ENCODE data around the gene TMEM147.

Gene TMEM147

DNA sequence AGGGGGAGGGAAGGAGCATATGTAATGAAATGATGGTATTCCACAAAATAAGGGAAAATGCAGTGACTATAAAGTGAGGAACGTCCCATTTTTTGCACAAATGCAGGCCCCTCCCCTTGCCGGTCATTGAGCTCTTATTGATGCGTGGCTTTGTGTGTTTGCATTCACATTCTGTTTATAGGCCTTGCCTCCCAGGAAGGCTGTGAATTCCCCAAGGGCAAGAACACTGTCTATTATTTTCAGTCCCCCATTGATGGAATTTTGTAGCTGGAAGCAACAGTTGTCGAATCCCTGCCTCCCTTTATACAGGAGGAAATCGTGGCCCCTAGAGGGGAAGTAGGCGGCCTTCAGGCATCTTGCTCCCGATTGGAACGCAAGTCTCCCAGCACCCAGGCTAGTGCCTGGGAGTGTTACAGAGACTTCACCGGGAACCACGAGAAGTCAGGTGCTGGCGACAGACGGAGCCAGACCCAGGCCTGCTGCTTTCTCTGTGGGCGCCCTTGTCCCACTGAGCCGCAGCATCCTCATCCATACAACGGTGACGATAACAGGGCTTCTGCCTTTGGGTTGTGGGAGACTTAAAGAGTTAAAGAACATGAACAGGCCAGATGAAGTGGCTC, 24.2 kb upstream of the TMEM147 start:
- H3K4me1 ChIP-seq (ENCODE audit: control insufficient read depth in 1 of 2, insufficient read depth in 2 of 2, low read length in 2 of 2) = no peaks in the 10 kb centered on the region
- H3K27me3 ChIP-seq (ENCODE audit: low read depth, low read length) = no peaks in the 10 kb centered on the region
- no peaks in the 10 kb centered on the region for H3K36me3 ChIP-seq (ENCODE audit: control insufficient read depth in 1 of 2, insufficient read depth in 2 of 2, low read length in 2 of 2)
- H3K9me3 ChIP-seq (ENCODE audit: control insufficient read depth in 1 of 2, low read length in 2 of 2) = no peaks in the 10 kb centered on the region
- H3K4me3 ChIP-seq (ENCODE audit: low read depth in 1 of 2, low read length in 2 of 2) = no peak overlapping the region
- H3K27ac ChIP-seq (ENCODE audit: low read length) = no peak overlapping the region

DNA sequence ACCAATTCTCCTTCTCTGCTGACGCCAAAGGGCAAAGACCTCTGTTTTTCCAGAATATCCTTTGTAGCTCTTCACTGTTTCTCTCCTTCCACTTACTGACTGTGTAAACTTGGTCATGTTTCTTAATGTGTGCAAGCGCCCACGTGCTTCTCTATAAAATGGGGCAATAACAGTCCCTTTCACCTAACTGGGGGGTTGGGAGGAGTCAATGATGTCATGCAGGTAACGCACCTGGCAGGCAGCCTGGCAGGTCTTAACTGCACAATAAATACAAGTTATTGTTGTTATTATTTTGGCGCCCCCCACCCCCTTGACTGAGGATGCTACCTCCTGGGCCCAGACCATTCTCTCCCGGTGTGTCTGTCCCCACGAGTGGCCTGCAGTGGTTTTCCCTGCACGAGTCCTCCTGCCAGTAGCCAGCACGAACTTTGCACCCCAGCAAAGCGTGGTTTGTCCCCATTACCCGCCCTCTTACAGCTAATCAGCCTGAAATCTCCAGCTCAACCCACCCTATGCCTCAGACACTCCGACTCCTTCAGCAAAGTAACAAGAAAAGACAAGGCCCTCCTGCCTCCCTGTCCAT, 22.6 kb upstream of the TMEM147 start:
- Histone ChIP-seq H3K9me3 (ENCODE audit: control insufficient read depth in 1 of 2, low read length in 2 of 2) (no peaks in the 10 kb centered on the region), H3K36me3 (ENCODE audit: control insufficient read depth in 1 of 2, insufficient read depth in 2 of 2, low read length in 2 of 2) (no peaks in the 10 kb centered on the region), H3K4me3 (ENCODE audit: low read depth in 1 of 2, low read length in 2 of 2) (no peak overlapping the region), H3K27me3 (ENCODE audit: low read depth, low read length) (no peaks in the 10 kb centered on the region), H3K27ac (ENCODE audit: low read length) (no peak overlapping the region), H3K4me1 (ENCODE audit: control insufficient read depth in 1 of 2, insufficient read depth in 2 of 2, low read length in 2 of 2) (no peaks in the 10 kb centered on the region)

DNA sequence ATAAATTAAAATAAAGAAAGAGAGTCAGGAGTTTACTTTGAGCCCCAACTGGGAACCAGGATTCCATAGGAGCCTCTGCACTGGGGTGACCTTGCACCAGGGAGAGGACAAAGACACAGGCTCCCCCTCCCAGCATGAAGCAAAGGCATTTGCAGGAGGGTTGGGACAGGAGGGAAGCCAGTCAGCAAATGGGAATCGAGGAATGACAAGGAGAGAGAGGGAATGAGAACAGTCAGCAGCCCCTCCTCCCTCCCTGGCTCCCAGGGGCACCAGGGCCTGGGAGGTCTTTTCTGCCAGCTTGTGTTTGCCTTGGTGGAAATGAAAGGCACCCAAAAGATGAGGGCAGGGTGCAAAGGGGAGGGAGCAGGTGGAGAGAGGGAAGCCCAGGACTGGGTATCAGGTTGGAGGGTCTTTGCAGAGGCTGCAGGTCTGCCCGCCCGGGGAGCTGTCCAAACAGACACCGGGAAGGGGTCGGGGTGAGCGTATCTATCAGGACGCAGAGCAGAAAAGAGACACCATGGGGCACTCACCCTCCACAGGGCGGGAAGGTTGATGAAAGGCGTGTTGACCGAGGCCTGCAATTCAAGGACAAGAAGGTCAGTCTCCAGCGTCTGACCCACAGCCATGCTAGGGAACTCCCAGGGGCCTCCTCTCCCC, 21.1 kb upstream of the TMEM147 start:
- H3K4me1 ChIP-seq (ENCODE audit: control insufficient read depth in 1 of 2, insufficient read depth in 2 of 2, low read length in 2 of 2) = no peaks in the 10 kb centered on the region
- H3K4me3 ChIP-seq (ENCODE audit: low read depth in 1 of 2, low read length in 2 of 2) = no peak overlapping the region
- H3K36me3 ChIP-seq (ENCODE audit: control insufficient read depth in 1 of 2, insufficient read depth in 2 of 2, low read length in 2 of 2) = no peaks in the 10 kb centered on the region
- H3K27me3 ChIP-seq (ENCODE audit: low read depth, low read length) = no peaks in the 10 kb centered on the region
- H3K27ac ChIP-seq (ENCODE audit: low read length) = no peak overlapping the region
- no peaks in the 10 kb centered on the region for H3K9me3 ChIP-seq (ENCODE audit: control insufficient read depth in 1 of 2, low read length in 2 of 2)

DNA sequence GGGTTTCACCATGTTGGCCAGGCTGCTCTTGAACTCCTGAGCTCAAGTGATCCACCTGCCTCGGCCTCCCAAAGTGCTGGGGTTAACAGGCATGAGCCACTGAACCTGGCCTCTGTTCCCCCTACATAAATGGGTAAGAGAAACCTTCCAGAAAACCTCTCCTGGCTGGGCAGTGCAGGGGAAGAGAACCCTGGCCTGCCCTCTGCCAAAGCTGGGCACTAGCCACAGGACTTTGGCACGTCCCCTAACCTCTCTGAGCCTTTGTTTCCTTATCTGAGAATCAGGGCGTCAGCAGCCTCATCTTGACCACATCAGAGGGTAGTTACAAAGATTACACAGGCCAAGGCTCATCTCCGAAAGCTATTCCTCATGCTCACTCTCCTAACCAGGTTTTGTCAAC, 19.6 kb upstream of the TMEM147 start:
- H3K9me3 ChIP-seq (ENCODE audit: control insufficient read depth in 1 of 2, low read length in 2 of 2) = no peaks in the 10 kb centered on the region
- H3K27ac ChIP-seq (ENCODE audit: low read length) = no peak overlapping the region
- H3K4me1 ChIP-seq (ENCODE audit: control insufficient read depth in 1 of 2, insufficient read depth in 2 of 2, low read length in 2 of 2) = no peaks in the 10 kb centered on the region
- no peaks in the 10 kb centered on the region for H3K27me3 ChIP-seq (ENCODE audit: low read depth, low read length)
- H3K36me3 ChIP-seq (ENCODE audit: control insufficient read depth in 1 of 2, insufficient read depth in 2 of 2, low read length in 2 of 2) = no peaks in the 10 kb centered on the region
- no peak overlapping the region for H3K4me3 ChIP-seq (ENCODE audit: low read depth in 1 of 2, low read length in 2 of 2)

DNA sequence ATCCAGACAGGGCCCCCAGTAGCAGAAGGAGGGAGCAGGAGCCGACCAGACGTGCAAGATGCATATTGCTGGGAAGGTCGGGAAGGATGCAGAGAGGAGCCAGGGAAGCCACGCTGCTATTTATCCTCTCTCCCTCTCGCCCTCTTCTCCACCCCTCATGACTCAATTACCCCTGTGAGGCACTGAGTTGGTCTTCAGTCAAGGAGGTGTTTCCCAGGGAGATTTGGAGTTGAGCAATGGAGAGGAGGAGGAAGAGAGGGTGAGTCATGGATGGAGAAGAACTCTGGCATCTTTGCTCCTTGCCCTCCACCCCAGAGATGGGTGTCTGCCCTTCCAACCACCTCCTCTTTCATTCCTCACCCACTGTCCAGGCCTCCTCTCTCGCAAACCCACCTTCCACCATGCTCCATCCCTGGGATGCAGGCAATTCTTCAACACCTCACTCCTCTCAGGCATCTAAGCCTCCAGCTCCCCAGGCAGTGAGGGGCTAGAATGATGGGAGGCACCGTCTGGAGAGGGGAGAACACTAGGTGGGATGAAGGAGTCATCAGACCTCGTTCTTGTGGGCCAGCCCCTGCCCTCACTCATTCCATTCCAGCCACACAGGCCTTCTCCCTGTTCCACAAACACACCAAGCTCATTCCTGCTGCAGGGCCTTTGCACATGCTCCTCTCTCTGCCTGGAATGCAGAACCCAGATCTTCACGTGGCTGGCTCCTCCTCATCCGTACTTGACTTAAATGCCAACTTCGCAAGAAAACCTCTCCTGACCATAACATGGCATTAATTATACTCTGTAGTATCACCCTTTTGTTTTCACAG, 17.0 kb upstream of the TMEM147 start, which contains the start of gene SBSN:
SBSN (minus strand) TSS at position 94 of the 821 bp plus-strand sequence; CDS start at position 64, 30 bp downstream.
- H3K27me3 ChIP-seq (ENCODE audit: low read depth, low read length) = peaks cover 3% of the 10 kb centered on the region
- no peak within 1 kb of the TSS for H3K27ac ChIP-seq (ENCODE audit: low read length)
- H3K36me3 ChIP-seq (ENCODE audit: control insufficient read depth in 1 of 2, insufficient read depth in 2 of 2, low read length in 2 of 2) = no peaks in the 10 kb centered on the region
- H3K9me3 ChIP-seq (ENCODE audit: control insufficient read depth in 1 of 2, low read length in 2 of 2) = no peaks in the 10 kb centered on the region
- H3K4me1 ChIP-seq (ENCODE audit: control insufficient read depth in 1 of 2, insufficient read depth in 2 of 2, low read length in 2 of 2) = no peaks in the 10 kb centered on the region
- no peak within 1 kb of the TSS for H3K4me3 ChIP-seq (ENCODE audit: low read depth in 1 of 2, low read length in 2 of 2)

DNA sequence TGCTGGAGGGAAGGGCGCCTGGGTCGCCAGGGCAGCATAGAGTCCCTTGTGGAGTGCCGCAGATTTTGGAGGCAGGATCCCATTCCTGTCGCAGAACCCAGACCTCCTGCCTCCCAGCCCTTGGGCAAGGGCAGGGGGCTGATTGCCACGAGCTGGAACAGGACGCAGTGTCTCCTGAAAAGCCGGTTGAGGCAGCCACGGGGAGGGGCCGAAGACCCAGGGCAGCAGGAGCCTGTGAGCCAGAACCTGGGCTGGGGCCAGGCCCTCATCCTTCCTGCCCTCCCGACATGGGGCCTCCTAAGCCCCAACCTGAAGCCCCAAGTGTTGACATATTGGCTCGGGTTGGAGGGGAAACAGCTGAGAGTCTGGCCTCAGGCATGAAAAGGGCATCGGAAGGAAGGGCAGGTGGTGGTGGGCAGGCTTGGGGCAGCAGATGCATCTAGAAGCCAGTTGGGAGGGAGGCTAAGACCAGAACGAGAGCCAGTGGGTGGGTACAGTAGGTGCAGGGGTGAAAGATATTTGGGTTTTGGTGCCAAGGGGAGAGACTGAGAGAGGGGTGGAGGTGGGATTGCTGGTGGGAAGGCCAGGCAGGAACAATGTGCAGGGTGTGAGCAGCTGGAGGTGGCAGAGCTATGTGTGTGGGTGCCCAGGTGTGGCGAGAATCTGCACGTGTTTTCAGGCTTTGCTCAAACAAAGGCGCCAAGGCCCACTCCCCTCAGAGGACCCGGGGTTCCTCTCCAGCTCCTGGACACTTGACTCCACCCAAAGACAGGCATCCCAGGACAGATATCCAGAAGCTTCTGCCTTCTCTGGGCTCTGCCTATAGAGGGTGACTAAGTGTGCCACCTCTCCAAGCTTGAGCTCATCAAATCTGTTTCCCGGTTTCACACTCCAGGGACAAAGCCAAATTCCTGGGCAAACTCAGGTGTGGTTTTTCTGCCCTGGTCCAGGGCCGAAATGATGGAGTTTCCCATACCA, 15.9 kb upstream of the TMEM147 start:
- no peak overlapping the region for H3K27ac ChIP-seq (ENCODE audit: low read length)
- H3K4me3 ChIP-seq (ENCODE audit: low read depth in 1 of 2, low read length in 2 of 2) = no peak overlapping the region
- H3K27me3 ChIP-seq (ENCODE audit: low read depth, low read length) = peaks cover 13% of the 10 kb centered on the region
- no peaks in the 10 kb centered on the region for H3K9me3 ChIP-seq (ENCODE audit: control insufficient read depth in 1 of 2, low read length in 2 of 2)
- no peaks in the 10 kb centered on the region for H3K36me3 ChIP-seq (ENCODE audit: control insufficient read depth in 1 of 2, insufficient read depth in 2 of 2, low read length in 2 of 2)
- no peaks in the 10 kb centered on the region for H3K4me1 ChIP-seq (ENCODE audit: control insufficient read depth in 1 of 2, insufficient read depth in 2 of 2, low read length in 2 of 2)

DNA sequence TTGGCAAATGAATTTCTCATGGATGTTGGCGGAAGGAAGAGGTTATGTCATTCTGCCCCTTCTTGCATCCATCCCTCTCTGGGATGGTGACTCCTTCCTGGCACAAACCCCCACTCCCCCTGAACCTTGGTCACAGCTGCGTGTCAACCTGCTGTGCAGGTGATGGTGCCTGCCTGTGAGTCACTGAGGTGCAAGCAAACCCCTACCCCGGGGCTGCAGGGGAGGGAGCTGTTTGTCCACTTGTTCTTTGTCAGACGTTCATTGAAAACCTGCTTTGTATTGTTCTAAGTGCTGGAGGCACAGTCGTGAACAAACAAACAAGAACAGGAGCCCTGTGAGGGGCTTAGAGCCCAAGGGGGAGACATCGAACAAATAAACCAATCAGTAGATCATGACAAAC, 14.1 kb upstream of the TMEM147 start:
- Histone ChIP-seq H3K27me3 (ENCODE audit: low read depth, low read length) (peaks cover 16% of the 10 kb centered on the region), H3K4me1 (ENCODE audit: control insufficient read depth in 1 of 2, insufficient read depth in 2 of 2, low read length in 2 of 2) (no peaks in the 10 kb centered on the region), H3K9me3 (ENCODE audit: control insufficient read depth in 1 of 2, low read length in 2 of 2) (no peaks in the 10 kb centered on the region), H3K4me3 (ENCODE audit: low read depth in 1 of 2, low read length in 2 of 2) (no peak overlapping the region), H3K27ac (ENCODE audit: low read length) (no peak overlapping the region), H3K36me3 (ENCODE audit: control insufficient read depth in 1 of 2, insufficient read depth in 2 of 2, low read length in 2 of 2) (no peaks in the 10 kb centered on the region)

DNA sequence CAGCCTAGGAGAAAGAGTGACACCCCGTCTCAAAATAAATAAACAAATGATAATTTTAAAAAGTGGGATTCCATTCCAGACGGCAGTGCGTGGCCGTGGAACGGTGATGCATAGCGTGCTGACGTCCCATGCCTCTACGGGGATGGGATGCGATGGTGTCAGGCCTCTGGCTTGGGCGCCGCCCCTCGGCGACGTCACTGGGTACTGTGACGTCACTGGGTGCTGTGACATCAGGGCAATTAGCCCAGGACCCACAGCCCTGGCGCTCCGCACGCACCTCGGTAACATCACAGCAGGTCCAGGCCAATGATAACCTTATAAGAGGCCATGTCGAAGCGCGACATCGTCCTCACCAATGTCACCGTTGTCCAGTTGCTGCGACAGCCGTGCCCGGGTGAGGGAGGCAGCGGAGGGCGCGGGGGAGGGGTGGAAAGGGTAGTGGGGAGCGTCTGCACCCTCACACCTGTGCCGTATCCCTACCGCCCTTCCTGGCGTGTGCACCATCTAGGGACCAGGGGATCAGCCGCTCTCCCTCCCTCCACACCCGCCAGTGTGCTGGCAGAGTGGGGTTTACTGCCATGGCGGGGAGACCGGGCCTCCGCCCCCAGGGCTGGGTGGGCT, 12.1 kb upstream of the TMEM147 start, which contains the start of gene GAPDHS:
GAPDHS (plus strand) TSS at position 256 of the 621 bp plus-strand sequence; CDS start at position 328, 72 bp downstream.
- Histone ChIP-seq H3K27me3 (ENCODE audit: low read depth, low read length) (peaks cover 16% of the 10 kb centered on the region), H3K9me3 (ENCODE audit: control insufficient read depth in 1 of 2, low read length in 2 of 2) (no peaks in the 10 kb centered on the region), H3K36me3 (ENCODE audit: control insufficient read depth in 1 of 2, insufficient read depth in 2 of 2, low read length in 2 of 2) (no peaks in the 10 kb centered on the region), H3K27ac (ENCODE audit: low read length) (no peak within 1 kb of the TSS), H3K4me3 (ENCODE audit: low read depth in 1 of 2, low read length in 2 of 2) (no peak within 1 kb of the TSS), H3K4me1 (ENCODE audit: control insufficient read depth in 1 of 2, insufficient read depth in 2 of 2, low read length in 2 of 2) (no peaks in the 10 kb centered on the region)

DNA sequence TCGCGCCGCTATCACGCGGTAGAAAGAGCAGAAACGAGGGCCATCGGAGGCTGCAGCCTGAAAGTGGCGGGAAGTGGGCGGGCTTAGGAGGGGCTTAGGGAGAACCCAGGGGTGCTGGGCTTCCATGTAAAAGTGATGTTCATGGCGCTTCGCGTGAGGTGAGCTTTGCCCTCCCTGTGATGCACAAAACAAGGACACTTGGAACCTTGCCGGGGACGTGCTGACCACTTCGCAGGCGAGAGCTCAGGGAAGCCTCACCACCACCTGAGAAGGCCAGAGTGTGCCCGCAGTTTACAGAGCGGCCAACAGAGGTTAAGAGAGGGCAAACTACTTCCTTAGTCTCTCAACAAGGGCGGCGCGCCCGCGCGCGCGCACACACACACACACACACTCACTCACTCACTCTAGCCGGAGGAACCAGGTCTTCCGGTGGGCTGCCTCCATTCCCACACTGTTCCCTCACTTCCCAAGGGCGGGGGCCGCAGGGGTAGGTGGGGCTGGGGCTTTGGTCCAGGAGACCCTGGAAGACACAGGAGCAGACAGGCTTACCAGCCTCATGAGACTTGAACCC, 11.5 kb upstream of the TMEM147 start:
- H3K27ac ChIP-seq (ENCODE audit: low read length) = no peak overlapping the region
- H3K27me3 ChIP-seq (ENCODE audit: low read depth, low read length) = peaks cover 16% of the 10 kb centered on the region
- no peaks in the 10 kb centered on the region for H3K36me3 ChIP-seq (ENCODE audit: control insufficient read depth in 1 of 2, insufficient read depth in 2 of 2, low read length in 2 of 2)
- H3K4me3 ChIP-seq (ENCODE audit: low read depth in 1 of 2, low read length in 2 of 2) = no peak overlapping the region
- H3K9me3 ChIP-seq (ENCODE audit: control insufficient read depth in 1 of 2, low read length in 2 of 2) = no peaks in the 10 kb centered on the region
- H3K4me1 ChIP-seq (ENCODE audit: control insufficient read depth in 1 of 2, insufficient read depth in 2 of 2, low read length in 2 of 2) = no peaks in the 10 kb centered on the region
